SU-DHL-6 (cell line): Measurements from ENCODE around the gene AFAP1.

Experiments
- H2AFZ ChIP-seq: fragments of 200-600 bp; sonication (generic); 2 replicates; pipeline ENCODE4 v1.6.1; 2014; ENCODE audit warnings: low read depth, mild to moderate bottlenecking, moderate library complexity, mixed read lengths, antibody characterized with exemption, low read length; ENCODE audit not compliant: severe bottlenecking
- H3F3A ChIP-seq: fragments of 200-600 bp; shearing (Covaris generic); 2 replicates; pipeline ENCODE4 v1.6.0; 2016; ENCODE audit warnings: antibody characterized with exemption, mild to moderate bottlenecking; ENCODE audit not compliant: insufficient read depth
- H3K27ac ChIP-seq: fragments of 200-600 bp; sonication (generic); 2 replicates; pipeline ENCODE4 v1.5.1; 2016; ENCODE audit warnings: low read depth, mild to moderate bottlenecking, low read length, moderate library complexity, mixed read lengths
- H3K27me3 ChIP-seq: fragments of 200-600 bp; sonication (generic), shearing (Covaris generic); 2 replicates; pipeline ENCODE4 v1.6.0; 2014; ENCODE audit warnings: mild to moderate bottlenecking, low read length
- H3K36me3 ChIP-seq: fragments of 200-600 bp; sonication (generic); 2 replicates; pipeline ENCODE4 v1.6.1; 2014; ENCODE audit warnings: mild to moderate bottlenecking, low read length, mixed read lengths
- H3K4me2 ChIP-seq: fragments of 300-600, 200-600 bp; shearing (Covaris generic), sonication (generic); 2 replicates; pipeline ENCODE4 v1.6.0; 2014; ENCODE audit warnings: low read length, low read depth, mild to moderate bottlenecking; ENCODE audit not compliant: poor library complexity, severe bottlenecking
- H3K4me3 ChIP-seq: fragments of 200-600 bp; sonication (generic); 2 replicates; pipeline ENCODE4 v1.5.1; 2014; ENCODE audit warnings: antibody characterized with exemption, low read length, mild to moderate bottlenecking, mixed read lengths; ENCODE audit not compliant: insufficient read depth, poor library complexity, severe bottlenecking
- H3K79me2 ChIP-seq: fragments of 200-600 bp; sonication (generic); 2 replicates; pipeline ENCODE4 v1.6.1; 2014; ENCODE audit warnings: mild to moderate bottlenecking, low read length, moderate library complexity; ENCODE audit not compliant: insufficient read depth
- H3K9ac ChIP-seq: fragments of 200-600 bp; sonication (generic); 2 replicates; pipeline ENCODE4 v1.7.0; 2014; ENCODE audit warnings: mild to moderate bottlenecking, low read length
- H3K9me2 ChIP-seq: fragments of 200-600 bp; sonication (generic); replicated peaks from 2 replicates; pipeline ENCODE4 v1.6.1; 2014; ENCODE audit warnings: low read length; ENCODE audit not compliant: insufficient read depth
- H3K9me3 ChIP-seq: fragments of 200-600 bp; sonication (generic); 2 replicates; pipeline ENCODE4 v1.6.1; 2014; ENCODE audit warnings: low read length, mixed read lengths; ENCODE audit not compliant: insufficient read depth
- H4K20me1 ChIP-seq: fragments of 200-600 bp; sonication (generic); 2 replicates; pipeline ENCODE4 v1.6.1; 2014; ENCODE audit warnings: low read depth, mild to moderate bottlenecking, antibody characterized with exemption, low read length, moderate library complexity, mixed read lengths
- EZH2phosphoT487 ChIP-seq: fragments of 200-600 bp; sonication (generic), shearing (Covaris generic); conservative IDR thresholded peaks from 2 replicates; pipeline ENCODE4 v1.6.1; 2018; ENCODE audit warnings: mild to moderate bottlenecking, antibody characterized with exemption, low read length, moderate library complexity, mixed read lengths
- TF ChIP-seq, protein P1 (sequence below): fragments of 200-600 bp; sonication (generic); IDR thresholded peaks from one replicate; pipeline ENCODE4 v1.5.1; 2017; ENCODE audit warnings: antibody characterized with exemption, mild to moderate bottlenecking, low read length, moderate library complexity; ENCODE audit not compliant: insufficient read depth, poor library complexity, severe bottlenecking

The AFAP1 gene

DNA sequence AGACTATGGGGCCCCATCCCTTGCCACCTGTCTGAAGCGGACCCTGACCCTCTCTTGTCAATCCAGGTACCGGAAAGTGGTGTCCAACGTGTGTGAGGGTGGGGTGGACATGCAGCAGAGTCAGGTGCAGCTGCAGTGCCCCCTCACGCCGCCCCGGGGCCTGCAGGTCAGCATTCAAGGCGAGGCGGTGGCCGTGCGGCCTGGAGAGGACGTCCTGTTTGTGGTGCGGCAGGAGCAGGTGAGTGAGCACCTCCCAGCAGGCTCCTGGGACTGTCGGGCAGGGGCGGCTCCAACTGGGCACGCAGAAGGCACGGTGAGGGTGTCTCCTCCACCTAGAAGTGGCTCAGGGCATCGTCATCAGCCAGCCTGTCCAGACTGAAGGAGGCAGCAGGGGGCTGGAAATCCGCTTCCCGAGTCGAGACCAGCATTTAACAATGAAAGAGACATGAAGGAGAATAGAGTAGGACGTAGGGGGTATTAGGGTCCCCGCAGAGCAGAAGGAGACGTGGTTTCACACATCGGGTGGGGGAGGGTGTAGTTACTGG is 221.6 kb downstream of the AFAP1 start:
- Histone ChIP-seq H2AFZ (no peak overlapping the region), H3K4me2 (no peak overlapping the region), H4K20me1 (no peaks in the 10 kb centered on the region), H3K27ac (no peak overlapping the region), H3K9ac (no peak overlapping the region), H3K9me2 (no peaks in the 10 kb centered on the region), H3K4me3 (no peak overlapping the region), H3K27me3 (no peaks in the 10 kb centered on the region), H3K9me3 (no peaks in the 10 kb centered on the region), H3K79me2 (no peaks in the 10 kb centered on the region), H3F3A (no peaks in the 10 kb centered on the region), H3K36me3 (no peaks in the 10 kb centered on the region)
- TF ChIP-seq, protein P1, sequence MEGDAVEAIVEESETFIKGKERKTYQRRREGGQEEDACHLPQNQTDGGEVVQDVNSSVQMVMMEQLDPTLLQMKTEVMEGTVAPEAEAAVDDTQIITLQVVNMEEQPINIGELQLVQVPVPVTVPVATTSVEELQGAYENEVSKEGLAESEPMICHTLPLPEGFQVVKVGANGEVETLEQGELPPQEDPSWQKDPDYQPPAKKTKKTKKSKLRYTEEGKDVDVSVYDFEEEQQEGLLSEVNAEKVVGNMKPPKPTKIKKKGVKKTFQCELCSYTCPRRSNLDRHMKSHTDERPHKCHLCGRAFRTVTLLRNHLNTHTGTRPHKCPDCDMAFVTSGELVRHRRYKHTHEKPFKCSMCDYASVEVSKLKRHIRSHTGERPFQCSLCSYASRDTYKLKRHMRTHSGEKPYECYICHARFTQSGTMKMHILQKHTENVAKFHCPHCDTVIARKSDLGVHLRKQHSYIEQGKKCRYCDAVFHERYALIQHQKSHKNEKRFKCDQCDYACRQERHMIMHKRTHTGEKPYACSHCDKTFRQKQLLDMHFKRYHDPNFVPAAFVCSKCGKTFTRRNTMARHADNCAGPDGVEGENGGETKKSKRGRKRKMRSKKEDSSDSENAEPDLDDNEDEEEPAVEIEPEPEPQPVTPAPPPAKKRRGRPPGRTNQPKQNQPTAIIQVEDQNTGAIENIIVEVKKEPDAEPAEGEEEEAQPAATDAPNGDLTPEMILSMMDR: no peak
- no peak for TF ChIP-seq EZH2phosphoT487

DNA sequence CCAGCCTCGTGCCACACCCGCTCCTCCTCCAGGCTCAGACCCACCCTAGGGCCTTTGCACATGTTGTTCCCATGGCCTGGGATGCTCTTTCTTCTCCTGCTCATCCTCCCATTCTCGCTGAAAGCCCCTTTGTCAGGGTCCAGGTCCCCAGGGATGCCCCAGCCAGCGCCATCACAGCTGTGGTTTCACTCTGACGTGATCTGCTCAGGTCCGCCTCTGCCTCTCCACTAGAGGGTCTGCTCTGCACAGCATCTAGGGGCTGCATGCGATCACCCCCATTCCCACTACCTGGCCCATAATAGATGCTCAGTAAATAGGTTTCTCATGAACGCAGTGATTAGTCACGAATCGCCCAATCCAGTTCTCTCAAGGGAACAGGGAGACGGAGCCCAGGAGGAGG is 222.5 kb downstream of the AFAP1 start:
- H3K27me3 ChIP-seq: no peaks in the 10 kb centered on the region
- H3K36me3 ChIP-seq: no peaks in the 10 kb centered on the region
- H3K9me3 ChIP-seq: no peaks in the 10 kb centered on the region
- no peaks in the 10 kb centered on the region for H3K9me2 ChIP-seq
- H4K20me1 ChIP-seq: no peaks in the 10 kb centered on the region
- H3K4me2 ChIP-seq: no peak overlapping the region
- TF ChIP-seq, protein P1: no peak
- TF ChIP-seq EZH2phosphoT487: no peak
- no peaks in the 10 kb centered on the region for H3F3A ChIP-seq
- no peak overlapping the region for H3K9ac ChIP-seq
- no peak overlapping the region for H2AFZ ChIP-seq
- H3K79me2 ChIP-seq: no peaks in the 10 kb centered on the region
- no peak overlapping the region for H3K4me3 ChIP-seq
- H3K27ac ChIP-seq: no peak overlapping the region

DNA sequence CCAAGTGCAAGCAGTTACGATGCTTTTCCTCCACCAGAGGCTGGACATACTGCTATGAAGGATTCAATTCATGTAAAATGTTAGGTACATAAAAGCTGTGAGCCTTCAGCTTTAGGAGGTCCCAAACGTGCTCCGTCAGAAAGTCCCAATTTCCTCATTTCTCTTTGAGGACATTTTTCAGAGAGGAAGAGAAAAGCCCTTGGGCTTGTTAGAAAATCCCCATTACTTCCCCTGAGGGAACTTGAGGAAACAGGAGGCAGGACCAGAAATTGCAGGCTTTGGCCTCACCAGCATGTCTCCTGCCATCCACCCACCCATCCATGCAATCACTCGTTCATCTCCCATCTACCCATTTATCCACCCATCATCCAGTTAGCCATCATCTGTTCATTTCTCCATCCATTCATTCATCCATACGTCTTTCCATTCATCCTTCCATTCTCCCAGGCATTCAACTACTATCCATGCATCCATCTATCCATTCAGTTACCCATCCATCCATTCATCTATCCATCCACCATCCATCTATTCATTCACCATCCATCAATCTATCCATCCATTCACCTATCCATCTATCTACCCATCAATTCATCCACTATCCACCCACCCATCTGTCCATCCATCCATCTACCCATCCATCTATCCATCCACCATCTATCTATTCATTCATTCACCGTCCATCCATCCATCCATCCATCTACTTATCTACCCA is 223.5 kb downstream of the AFAP1 start:
- no peak for TF ChIP-seq EZH2phosphoT487
- TF ChIP-seq, protein P1: no peak
- H3K27ac ChIP-seq: no peak overlapping the region
- H4K20me1 ChIP-seq: no peaks in the 10 kb centered on the region

More for the DNA sequence above, 223.5 kb downstream of the AFAP1 start:
- H3K27me3 ChIP-seq: no peaks in the 10 kb centered on the region
- no peaks in the 10 kb centered on the region for H3K9me2 ChIP-seq
- H3K36me3 ChIP-seq: no peaks in the 10 kb centered on the region
- no peaks in the 10 kb centered on the region for H3K79me2 ChIP-seq
- no peak overlapping the region for H3K4me3 ChIP-seq
- H3K9ac ChIP-seq: no peak overlapping the region
- no peak overlapping the region for H2AFZ ChIP-seq
- no peak overlapping the region for H3K4me2 ChIP-seq
- H3F3A ChIP-seq: no peaks in the 10 kb centered on the region
- H3K9me3 ChIP-seq: no peaks in the 10 kb centered on the region
